Pulmonary artery endothelial cell (primary cell): ENCODE measurements around the gene HSPA1A. TPM values are rescaled to one million over a fixed set of nuclear protein-coding genes. Genes with fewer than 3 reads are reported as not detected.
"Not testable (repeated sequence)": the region's sequence is repeated elsewhere in the genome, so short reads cannot be mapped to it uniquely, and the experiment has no call there.

Experiments used
- DNase-seq: peaks from one replicate; pipeline ENCODE4 v3.0.0-alpha.2; 2011; ENCODE audit warnings: low read depth, low spot score
- total RNA-seq: library from RNA; depleted of rRNA; stranded (reverse); fragments of >200 nt; gene quantifications from 2 replicates; pipeline ENCODE4 v1.2.3, GENCODE V29; 2014

Gene HSPA1A
- total RNA-seq, 1 donor from 2014 or later, result 33.6 TPM

- not testable (repeated sequence) for DNase-seq
These were observed 6.7 kb upstream of the HSPA1A start for GRCh38 chr6:31808599-31808998.

- DNase-seq, result no peak
These were observed 3.7 kb upstream of the HSPA1A start for GRCh38 chr6:31811645-31812044.

GRCh38 chr6:31813465-31813849 lies 1.9 kb upstream of the HSPA1A start:
- no peak for DNase-seq

- peak; percentile 92 for DNase-seq
These were observed 692 bp upstream of the HSPA1A start for GRCh38 chr6:31814677-31815024.

- DNase-seq, result not testable (repeated sequence)
These were observed 2.0 kb downstream of the HSPA1A start for GRCh38 chr6:31817133-31817928.

- DNase-seq, result not testable (repeated sequence)
These were observed 2.7 kb downstream of the HSPA1A start for GRCh38 chr6:31817929-31818511.

- no peak for DNase-seq
These were observed 4.5 kb downstream of the HSPA1A start for GRCh38 chr6:31819871-31820299.

- not testable (repeated sequence) for DNase-seq
These were observed 5.1 kb downstream of the HSPA1A start for GRCh38 chr6:31820399-31820798.

- no peak for DNase-seq
These were observed 6.1 kb downstream of the HSPA1A start for GRCh38 chr6:31821301-31822035.

- no peak for DNase-seq
These were observed 6.9 kb downstream of the HSPA1A start for GRCh38 chr6:31822036-31822821.

GRCh38 chr6:31823592-31824196 lies 8.4 kb downstream of the HSPA1A start:
- not testable (repeated sequence) for DNase-seq

- no peak for DNase-seq
These were observed 10.2 kb downstream of the HSPA1A start for GRCh38 chr6:31825553-31825952.

- no peak for DNase-seq
These were observed 11.5 kb downstream of the HSPA1A start for GRCh38 chr6:31826793-31827285.

GRCh38 chr6:31827286-31828079 lies 12.1 kb downstream of the HSPA1A start, which contains the start of gene HSPA1B:
TSS of gene HSPA1B (plus strand) at chr6:31827738. CDS start at chr6:31827951, 213 bp downstream.
- DNase-seq, result peak; percentile 99

GRCh38 chr6:31829633-31830283 lies 14.4 kb downstream of the HSPA1A start:
- no peak for DNase-seq

- DNase-seq, result no peak
These were observed 15.6 kb downstream of the HSPA1A start for GRCh38 chr6:31830886-31831335.

- no peak for DNase-seq
These were observed 16.2 kb downstream of the HSPA1A start for GRCh38 chr6:31831350-31832215.
